HCT116 (cell line): Measurements from ENCODE around the gene PDE4D. TPM values are rescaled to one million over a fixed set of nuclear protein-coding genes. Genes with fewer than 3 reads are reported as not detected.

Experiments
- ATAC-seq: fragments of 200-7000 bp; cut with Tn5 transposase; 2 replicates; pipeline ENCODE4 v1.9.1; 2020; ENCODE audit warnings: mild to moderate bottlenecking, moderate library complexity
- BruUV-seq: library from RNA; stranded (reverse); fragments of 400-500 nt; replicated peaks from 2 replicates; lab custom pipeline; 2021; lab: Mats Ljungman, UMichigan
- CTCF ChIA-PET: fragments of 300-600 bp; sonication (Branson Sonifier 250); formaldehyde crosslinking; loops from one replicate; lab custom pipeline; 2021; ENCODE audit warnings: antibody characterized with exemption; lab: Charles Lee
- POLR2A ChIA-PET: fragments of 300-600, 350-600 bp; sonication (Branson Sonifier 250); formaldehyde crosslinking; loops from one replicate; lab custom pipeline; 2021; ENCODE audit warnings: antibody characterized with exemption; lab: Charles Lee
- RAD21 ChIA-PET, 2 experiments: fragments of 300-600 bp; sonication (Branson Sonifier 250); formaldehyde crosslinking; loops; one replicate each; lab custom pipeline; 2023; ENCODE audit warnings: low total read pairs in 2 of 2; ENCODE audit not compliant: uncharacterized antibody in 2 of 2, unreplicated experiment in 2 of 2, low non-redundant PET in 1 of 2; lab: Charles Lee
- DNase-seq: peaks from one replicate; pipeline ENCODE4 v3.0.0-alpha.2; 2010; ENCODE audit warnings: low read depth, low spot score
- H2AFZ ChIP-seq: fragments of 200-600 bp; shearing (Covaris generic), sonication (generic); 2 replicates; pipeline ENCODE4 v1.6.1; 2017; ENCODE audit warnings: low read depth, mixed run types, mixed read lengths, antibody characterized with exemption, low read length; ENCODE audit not compliant: poor library complexity, severe bottlenecking
- H3K27ac ChIP-seq: 2 replicates; pipeline ENCODE4 v1.5.1; 2012; ENCODE audit warnings: low read depth, low read length
- H3K27me3 ChIP-seq: fragments of 200-600 bp; sonication (generic); 2 replicates; pipeline ENCODE4 v1.6.1; 2016; ENCODE audit warnings: mixed run types, low read length, mixed read lengths; ENCODE audit not compliant: insufficient read depth
- H3K36me3 ChIP-seq, 2 experiments: fragments of 200-500 bp in 1 of 2; fragments of 200-600 bp in 1 of 2; sonication (Bioruptor generic) in 1 of 2; sonication (generic) in 1 of 2; 2 replicates each; pipeline versions ENCODE4 v1.5.1 to v1.6.1; 2014 to 2016; ENCODE audit warnings: low read length in 2 of 2, inconsistent platforms in 1 of 2, mixed read lengths in 1 of 2, mixed run types in 1 of 2; ENCODE audit not compliant: insufficient read depth in 2 of 2, control insufficient read depth in 1 of 2
- H3K4me1 ChIP-seq, 2 experiments: fragments of 200-600 bp in 1 of 2; sonication (generic) in 1 of 2; 2 replicates each; pipeline versions ENCODE4 v1.5.1 to v1.6.1; 2012 to 2017; ENCODE audit warnings: low read length in 2 of 2, inconsistent platforms in 1 of 2, mild to moderate bottlenecking in 1 of 2, mixed read lengths in 1 of 2, mixed run types in 1 of 2, moderate library complexity in 1 of 2; ENCODE audit not compliant: insufficient read depth in 2 of 2, control insufficient read depth in 1 of 2
- H3K4me2 ChIP-seq: fragments of 200-600 bp; sonication (generic); 2 replicates; pipeline ENCODE4 v1.6.1; 2017; ENCODE audit warnings: mixed run types, low read length, mixed read lengths
- H3K4me3 ChIP-seq, 2 experiments: fragments of 200-600 bp in 1 of 2; sonication (generic) in 1 of 2; replicated peaks in 1 of 2; 2 replicates each; pipeline ENCODE4 v1.5.1; 2011 to 2016; ENCODE audit warnings: low read length in 2 of 2, control low read depth in 1 of 2, low read depth in 1 of 2, mild to moderate bottlenecking in 1 of 2, mixed read lengths in 1 of 2, mixed run types in 1 of 2
- H3K79me2 ChIP-seq: fragments of 200-600 bp; sonication (generic); 2 replicates; pipeline ENCODE4 v1.6.1; 2017; ENCODE audit warnings: mild to moderate bottlenecking, mixed run types, low read length, moderate library complexity, mixed read lengths; ENCODE audit not compliant: insufficient read depth
- H3K9ac ChIP-seq: fragments of 200-600 bp; sonication (generic); 2 replicates; pipeline ENCODE4 v1.6.1; 2016; ENCODE audit warnings: low read length, mixed read lengths
- H3K9me2 ChIP-seq: fragments of 200-600 bp; sonication (generic), shearing (Covaris generic); 2 replicates; pipeline ENCODE4 v1.6.1; 2017; ENCODE audit warnings: mixed run types, mild to moderate bottlenecking, moderate library complexity; ENCODE audit not compliant: insufficient read depth
- H3K9me3 ChIP-seq, 2 experiments: fragments of 200-500 bp in 1 of 2; fragments of 200-600 bp in 1 of 2; sonication (Bioruptor generic) in 1 of 2; sonication (generic) in 1 of 2; 2 replicates each; pipeline ENCODE4 v1.6.1; 2014 to 2017; ENCODE audit warnings: low read length in 2 of 2, mixed read lengths in 2 of 2, inconsistent platforms in 1 of 2, low read depth in 1 of 2, mild to moderate bottlenecking in 1 of 2, mixed run types in 1 of 2, moderate library complexity in 1 of 2; ENCODE audit not compliant: control insufficient read depth in 1 of 2, insufficient read depth in 1 of 2
- H4K20me1 ChIP-seq: fragments of 200-600 bp; sonication (generic), shearing (Covaris generic); 2 replicates; pipeline ENCODE4 v1.6.1; 2017; ENCODE audit warnings: mixed run types, mild to moderate bottlenecking, moderate library complexity; ENCODE audit not compliant: insufficient read depth
- ATF3 ChIP-seq: IDR thresholded peaks from 2 replicates; pipeline ENCODE4 v1.6.1; 2012
- CBX3 ChIP-seq: IDR thresholded peaks from 2 replicates; pipeline ENCODE4 v1.6.1; 2012; ENCODE audit warnings: low read depth
- CEBPB ChIP-seq: IDR thresholded peaks from 2 replicates; pipeline ENCODE4 v1.6.1; 2012; ENCODE audit warnings: low read depth
- ELF1 ChIP-seq: IDR thresholded peaks from 2 replicates; pipeline ENCODE4 v1.6.1; 2012; ENCODE audit warnings: low read depth, borderline replicate concordance
- FOSL1 ChIP-seq: IDR thresholded peaks from 2 replicates; pipeline ENCODE4 v1.6.1; 2012; ENCODE audit warnings: low read depth
- POLR2A ChIP-seq: IDR thresholded peaks from 2 replicates; pipeline ENCODE4 v1.7.0; 2011; ENCODE audit warnings: borderline replicate concordance; ENCODE audit not compliant: insufficient read depth, insufficient read length; ENCODE audit errors: extremely low read depth
- SIN3A ChIP-seq: IDR thresholded peaks from 2 replicates; pipeline ENCODE4 v1.6.1; 2012; ENCODE audit warnings: low read depth
- SRF ChIP-seq: IDR thresholded peaks from 2 replicates; pipeline ENCODE4 v1.6.1; 2012; ENCODE audit warnings: low read depth
- YY1 ChIP-seq: IDR thresholded peaks from 2 replicates; pipeline ENCODE4 v1.6.1; 2011; ENCODE audit warnings: low read length, low read depth, moderate library complexity, mild to moderate bottlenecking; ENCODE audit not compliant: insufficient replicate concordance; ENCODE audit errors: extremely low read depth
- intact Hi-C: fragments of 100-400 bp; cut with micrococcal nuclease; formaldehyde crosslinking; loops from 2 replicates; pipeline ENCODE4 v1.10.0; 2022
- total RNA-seq: library from RNA; stranded (reverse); gene quantifications from one replicate; pipeline ENCODE4 v1.2.1, GENCODE V29; 2021; ENCODE audit not compliant: unreplicated experiment
- TF ChIP-seq, protein P1 (sequence below): IDR thresholded peaks from 2 replicates; pipeline ENCODE4 v1.6.1; 2011; ENCODE audit warnings: mild to moderate bottlenecking, low read length, moderate library complexity; ENCODE audit not compliant: insufficient replicate concordance; ENCODE audit errors: extremely low read depth

The PDE4D gene
- total RNA-seq, 1 experiment from 2014 or later = 1.1 TPM

DNA sequence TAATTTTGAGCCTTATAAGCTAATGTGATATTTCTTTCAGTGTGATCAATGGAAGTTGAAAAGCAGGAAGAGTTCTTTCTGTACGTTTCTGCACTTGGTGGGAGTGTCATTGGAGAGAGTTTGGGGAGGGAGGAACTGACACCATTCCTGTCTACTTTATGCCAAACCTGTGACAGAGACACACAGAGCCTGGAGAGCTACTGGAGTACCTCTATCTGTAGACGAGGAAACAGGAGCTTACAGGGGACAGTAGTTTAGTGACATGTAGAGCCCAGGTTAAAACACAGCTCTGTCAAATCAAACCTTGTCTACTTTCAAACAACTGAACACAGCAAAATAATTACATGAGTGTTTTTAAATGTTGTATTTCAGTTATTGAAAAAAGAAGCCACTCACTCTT lies 103.6 kb downstream of the PDE4D start:
- ChIA-PET POLR2A (no interaction called here), RAD21 (no interaction called here), CTCF (interaction anchor here (2.7 kb wide), 1 partner anchor 10 kb away, joined by 6 read pairs; no protein-coding TSS in a partner anchor)
- Histone ChIP-seq H3K9me3 (no peaks in the 10 kb centered on the region), H3K9ac (no peak overlapping the region), H3K27me3 (peaks cover 35% of the 10 kb centered on the region; the same call in 1 of the 2 replicates), H3K27ac (no peak overlapping the region), H3K36me3 (no peaks in the 10 kb centered on the region), H3K9me2 (no peaks in the 10 kb centered on the region), H3K4me1 (no peaks in the 10 kb centered on the region), H2AFZ (no peak overlapping the region), H3K79me2 (no peaks in the 10 kb centered on the region), H3K4me3 (no peak overlapping the region), H3K4me2 (no peak overlapping the region), H4K20me1 (no peaks in the 10 kb centered on the region)
- TF ChIP-seq POLR2A = no peak
- intact Hi-C loops = loop anchor here (10.0 kb wide), 1 partner anchor 895 kb away; no protein-coding TSS in a partner anchor
- DNase-seq (no peak), ATAC-seq (no peak)
- BruUV-seq = no TSS peak

- H3K79me2 ChIP-seq = no peaks in the 10 kb centered on the region
- H4K20me1 ChIP-seq = no peaks in the 10 kb centered on the region
- no peaks in the 10 kb centered on the region for H3K9me2 ChIP-seq
- H3K4me2 ChIP-seq = no peak overlapping the region
- H3K9me3 ChIP-seq = no peaks in the 10 kb centered on the region
- no peak for ATAC-seq
- no peak overlapping the region for H3K9ac ChIP-seq
- CTCF ChIA-PET = interaction anchor here (2.7 kb wide), 1 partner anchor 11 kb away, joined by 6 read pairs; no protein-coding TSS in a partner anchor
- no peaks in the 10 kb centered on the region for H3K4me1 ChIP-seq
- H3K27me3 ChIP-seq = peaks cover 35% of the 10 kb centered on the region; the same call in 1 of the 2 replicates
- H3K4me3 ChIP-seq = no peak overlapping the region
- intact Hi-C loops = no loop called here
- no peaks in the 10 kb centered on the region for H3K36me3 ChIP-seq
- DNase-seq = no peak
- H2AFZ ChIP-seq = no peak overlapping the region
- H3K27ac ChIP-seq = no peak overlapping the region
- TF ChIP-seq ELF1 (no peak), FOSL1 (no peak), SRF (no peak), SIN3A (no peak), YY1 (no peak), CEBPB (no peak), CBX3 (no peak), ATF3 (no peak)
- TF ChIP-seq, protein P1, sequence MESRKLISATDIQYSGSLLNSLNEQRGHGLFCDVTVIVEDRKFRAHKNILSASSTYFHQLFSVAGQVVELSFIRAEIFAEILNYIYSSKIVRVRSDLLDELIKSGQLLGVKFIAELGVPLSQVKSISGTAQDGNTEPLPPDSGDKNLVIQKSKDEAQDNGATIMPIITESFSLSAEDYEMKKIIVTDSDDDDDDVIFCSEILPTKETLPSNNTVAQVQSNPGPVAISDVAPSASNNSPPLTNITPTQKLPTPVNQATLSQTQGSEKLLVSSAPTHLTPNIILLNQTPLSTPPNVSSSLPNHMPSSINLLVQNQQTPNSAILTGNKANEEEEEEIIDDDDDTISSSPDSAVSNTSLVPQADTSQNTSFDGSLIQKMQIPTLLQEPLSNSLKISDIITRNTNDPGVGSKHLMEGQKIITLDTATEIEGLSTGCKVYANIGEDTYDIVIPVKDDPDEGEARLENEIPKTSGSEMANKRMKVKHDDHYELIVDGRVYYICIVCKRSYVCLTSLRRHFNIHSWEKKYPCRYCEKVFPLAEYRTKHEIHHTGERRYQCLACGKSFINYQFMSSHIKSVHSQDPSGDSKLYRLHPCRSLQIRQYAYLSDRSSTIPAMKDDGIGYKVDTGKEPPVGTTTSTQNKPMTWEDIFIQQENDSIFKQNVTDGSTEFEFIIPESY = no peak
- TF ChIP-seq, all 23 proteins: peak for 0
- no TSS peak for BruUV-seq
- ChIA-PET POLR2A (no interaction called here), RAD21 (no interaction called here)
These were observed 104.3 kb downstream of the PDE4D start for GRCh38 chr5:59789197-59789596.
